Adrenal gland (tissue), 12 donors: Measurements from ENCODE around the gene PLSCR3. TPM values are rescaled to one million over a fixed set of nuclear protein-coding genes. Genes with fewer than 3 reads are reported as not detected.

Source experiments
- DNase-seq, 7 donors: peaks; one replicate each; pipeline ENCODE4 v3.0.0-alpha.2; 2019 to 2020
- H3K27ac ChIP-seq, 5 donors: fragments of 200-600 bp; sonication (generic) in 4 of 5; 1 replicate in 3 of 5; 2 replicates in 2 of 5; pipeline versions ENCODE4 v1.5.1 to v1.8.0; 2016 to 2020; ENCODE audit warnings: mild to moderate bottlenecking in 1 of 5
- H3K27me3 ChIP-seq: fragments of 200-600 bp; 2 replicates; pipeline ENCODE4 v1.8.0; 2021
- H3K36me3 ChIP-seq, 2 donors: fragments of 200-600 bp; replicated peaks in 1 of 2; 1 replicate in 1 of 2; 2 replicates in 1 of 2; pipeline versions ENCODE4 v1.5.1 to v1.8.0; 2018 to 2022
- H3K4me1 ChIP-seq, 2 donors: fragments of 200-600 bp; replicated peaks in 1 of 2; 1 replicate in 1 of 2; 2 replicates in 1 of 2; pipeline versions ENCODE4 v1.5.1 to v1.8.0; 2018 to 2021
- H3K4me3 ChIP-seq, 4 donors: fragments of 200-600 bp; sonication (generic) in 3 of 4; one replicate each; pipeline ENCODE4 v1.5.1; 2016 to 2018
- H3K9me3 ChIP-seq, 3 donors: fragments of 200-600 bp; sonication (generic) in 1 of 3; replicated peaks in 1 of 3; 1 replicate in 2 of 3; 2 replicates in 1 of 3; pipeline versions ENCODE4 v1.5.1 to v1.8.0; 2016 to 2021
- POLR2A ChIP-seq, 2 donors: fragments of 450-650 bp; IDR thresholded peaks; one replicate each; pipeline ENCODE4 v1.6.1; 2017; ENCODE audit warnings: antibody characterized with exemption in 2 of 2, mild to moderate bottlenecking in 2 of 2, moderate library complexity in 1 of 2
- WGBS, 4 donors: extraction: QIAGEN DNeasy Blood & Tissue Kit in 2 of 4; methylation state at CpG; one replicate each; pipeline versions ENCODE4 v1.1.5 to v1.1.7; 2013 to 2017; 5-methylcytosine and 5-hydroxymethylcytosine counted together
- intact Hi-C, 2 donors: fragments of 100-400 bp; cut with DNase I; formaldehyde crosslinking; loops; one replicate each; pipeline versions ENCODE4 v1.14.1 to v1.15.0; 2022 to 2023
- polyA plus RNA-seq, 3 donors: library from polyadenylated mRNA; stranded (reverse); fragments of 200-250 nt in 2 of 3; fragments of 350-450 nt in 1 of 3; fragmentation: Illumina TruSeq in 1 of 3; extraction: RNeasy Lipid Tissue Mini Kit (QIAGEN cat#74804) in 1 of 3; gene quantifications; one replicate each; pipeline ENCODE4 v1.2.3, GENCODE V29; 2013 to 2014
- total RNA-seq, 9 donors: library from RNA; depleted of rRNA in 4 of 9; stranded (reverse); fragments of >200 nt in 4 of 9; fragments of 120-200 nt in 1 of 9; fragmentation: NEBNext Ultra II Directional in 1 of 9; extraction: Animal tissue kit (Norgen Biotek cat#: 25700) in 1 of 9; gene quantifications; one replicate each; pipeline versions ENCODE4 v1.1.0 to v1.2.4, GENCODE V29; 2013 to 2023
- TF ChIP-seq, protein P1 (sequence below), 6 experiments: fragments of 450-650 bp in 4 of 6; fragments of 200-600 bp in 2 of 6; sonication (generic) in 1 of 6; IDR thresholded peaks; 1 replicate in 5 of 6; 2 replicates in 1 of 6; pipeline versions ENCODE4 v1.5.1 to v1.8.0; 2016 to 2021; ENCODE audit warnings: antibody characterized with exemption in 6 of 6, mild to moderate bottlenecking in 2 of 6, moderate library complexity in 1 of 6
- donor health status: healthy with polysubstance abuse.
- donor health status: Bipolar disorder and iron deficiency.
- donor health status: DM: yes; HTN: yes; CAD: no.
- donor health status: DM: no; HTN: no; CAD: no.
- donor health status: DM: no; HTN: no; CAD: no.
- donor health status: DM: yes; HTN: yes; CAD: no.

PLSCR3 gene
- total and polyA plus RNA-seq, 12 donors = 7.7 to 42.5 (median 27.9) TPM

GRCh38 chr17:7389924-7390910 lies 4.1 kb downstream of the PLSCR3 start:
- Histone ChIP-seq H3K9me3 (no peaks in the 10 kb centered on the region), H3K27me3 (no peaks in the 10 kb centered on the region), H3K4me3 (no peak overlapping the region), H3K4me1 (peaks cover 5 to 14% of the 10 kb centered on the region in 2 donors), H3K36me3 (no peaks in the 10 kb centered on the region), H3K27ac (no peak overlapping the region)
- TF ChIP-seq, protein P1, sequence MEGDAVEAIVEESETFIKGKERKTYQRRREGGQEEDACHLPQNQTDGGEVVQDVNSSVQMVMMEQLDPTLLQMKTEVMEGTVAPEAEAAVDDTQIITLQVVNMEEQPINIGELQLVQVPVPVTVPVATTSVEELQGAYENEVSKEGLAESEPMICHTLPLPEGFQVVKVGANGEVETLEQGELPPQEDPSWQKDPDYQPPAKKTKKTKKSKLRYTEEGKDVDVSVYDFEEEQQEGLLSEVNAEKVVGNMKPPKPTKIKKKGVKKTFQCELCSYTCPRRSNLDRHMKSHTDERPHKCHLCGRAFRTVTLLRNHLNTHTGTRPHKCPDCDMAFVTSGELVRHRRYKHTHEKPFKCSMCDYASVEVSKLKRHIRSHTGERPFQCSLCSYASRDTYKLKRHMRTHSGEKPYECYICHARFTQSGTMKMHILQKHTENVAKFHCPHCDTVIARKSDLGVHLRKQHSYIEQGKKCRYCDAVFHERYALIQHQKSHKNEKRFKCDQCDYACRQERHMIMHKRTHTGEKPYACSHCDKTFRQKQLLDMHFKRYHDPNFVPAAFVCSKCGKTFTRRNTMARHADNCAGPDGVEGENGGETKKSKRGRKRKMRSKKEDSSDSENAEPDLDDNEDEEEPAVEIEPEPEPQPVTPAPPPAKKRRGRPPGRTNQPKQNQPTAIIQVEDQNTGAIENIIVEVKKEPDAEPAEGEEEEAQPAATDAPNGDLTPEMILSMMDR (IDR thresholded peaks at IDR 0.05) = no peak
- TF ChIP-seq POLR2A (IDR thresholded peaks at IDR 0.05) = no peak
- intact Hi-C loops = no loop called here
- no peak for DNase-seq
- 82 to 93% (median 88%) methylated on average over 10 to 19 of the region's 19 CpGs for WGBS, 4 donors

GRCh38 chr17:7388856-7389255 lies 5.5 kb downstream of the PLSCR3 start:
- H3K36me3 ChIP-seq = no peaks in the 10 kb centered on the region
- no peak for TF ChIP-seq POLR2A (IDR thresholded peaks at IDR 0.05)
- TF ChIP-seq, protein P1 (IDR thresholded peaks at IDR 0.05) = no peak
- H3K27me3 ChIP-seq = no peaks in the 10 kb centered on the region
- H3K9me3 ChIP-seq = no peaks in the 10 kb centered on the region
- WGBS, 4 donors = 90 to 100% (median 96%) methylated on average over 4 to 10 of the region's 10 CpGs
- H3K4me3 ChIP-seq = no peak overlapping the region
- intact Hi-C loops = no loop called here
- no peak overlapping the region for H3K27ac ChIP-seq
- DNase-seq = no peak
- peaks cover 3 to 14% of the 10 kb centered on the region in 2 donors for H3K4me1 ChIP-seq

DNA sequence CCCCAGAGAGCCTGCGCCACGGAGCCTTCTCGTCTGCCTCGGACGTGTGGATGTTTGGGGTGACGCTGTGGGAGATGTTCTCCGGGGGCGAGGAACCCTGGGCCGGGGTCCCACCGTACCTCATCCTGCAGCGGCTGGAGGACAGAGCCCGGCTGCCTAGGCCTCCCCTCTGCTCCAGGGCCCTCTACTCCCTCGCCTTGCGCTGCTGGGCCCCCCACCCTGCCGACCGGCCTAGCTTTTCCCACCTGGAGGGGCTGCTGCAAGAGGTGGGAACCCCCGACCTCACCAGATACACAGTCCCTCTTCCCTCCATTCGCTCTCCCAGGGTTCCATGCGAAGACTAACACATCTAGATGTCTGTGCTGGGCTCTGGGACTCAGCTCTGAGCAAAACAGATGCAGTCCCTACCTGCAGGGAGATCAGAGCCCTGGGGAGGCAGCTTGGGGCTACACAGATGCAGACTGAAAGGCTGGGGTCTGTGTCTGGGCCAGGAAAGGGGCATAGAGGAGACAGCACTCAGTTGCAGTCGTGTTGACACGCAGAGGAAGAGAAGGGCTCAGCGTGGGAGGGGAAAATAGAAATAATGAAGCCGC lies 9.7 kb downstream of the PLSCR3 start:
- TF ChIP-seq, protein P1 (IDR thresholded peaks at IDR 0.05) = no peak
- TF ChIP-seq POLR2A (IDR thresholded peaks at IDR 0.05) = no peak
- Histone ChIP-seq H3K36me3 (no peaks in the 10 kb centered on the region), H3K9me3 (no peaks in the 10 kb centered on the region), H3K27ac (peak overlapping the region in 2 of 5 donors; percentile 3 to 5), H3K27me3 (peaks cover 6% of the 10 kb centered on the region), H3K4me3 (peak overlapping the region in 1 of 4 donors; percentile 49), H3K4me1 (peaks cover 6 to 26% of the 10 kb centered on the region in 2 donors)
- intact Hi-C loops = no loop called here
- no peak for DNase-seq
- WGBS, 4 donors = 53 to 89% (median 65%) methylated on average over 6 to 23 of the region's 23 CpGs

GRCh38 chr17:7383742-7384488 lies 10.4 kb downstream of the PLSCR3 start:
- H3K9me3 ChIP-seq = no peaks in the 10 kb centered on the region
- peaks cover 6 to 26% of the 10 kb centered on the region in 2 donors for H3K4me1 ChIP-seq
- TF ChIP-seq, protein P1 (IDR thresholded peaks at IDR 0.05) = no peak
- no peak for TF ChIP-seq POLR2A (IDR thresholded peaks at IDR 0.05)
- peak in 2 of 7 donors; percentile 31 to 34 for DNase-seq
- H3K36me3 ChIP-seq = no peaks in the 10 kb centered on the region
- 0 to 71% (median 6%) methylated on average over 4 to 65 of the region's 65 CpGs for WGBS, 4 donors
- intact Hi-C loops = no loop called here
- peak overlapping the region in 2 of 4 donors; percentile 19 to 49 for H3K4me3 ChIP-seq
- peak overlapping the region in 2 of 5 donors; percentile 3 to 5 for H3K27ac ChIP-seq
- H3K27me3 ChIP-seq = peaks cover 6% of the 10 kb centered on the region
